Measurements from ENCODE around the gene VPS13D.

- TF ChIP-seq CEBPB (IDR thresholded peaks at IDR 0.05) (no peak), RAD21 (IDR thresholded peaks at IDR 0.05; ENCODE audit: low read depth) (no peak), TAF1 (IDR thresholded peaks at IDR 0.05; ENCODE audit: low read depth) (no peak), EP300 (IDR thresholded peaks at IDR 0.05; ENCODE audit: borderline replicate concordance) (no peak), FOXM1 (IDR thresholded peaks at IDR 0.05; ENCODE audit: borderline replicate concordance, low read depth) (no peak), TCF12 (IDR thresholded peaks at IDR 0.05; ENCODE audit: low read depth) (no peak), YY1 (IDR thresholded peaks at IDR 0.05; ENCODE audit: low read depth) (no peak), REST (IDR thresholded peaks at IDR 0.05; ENCODE audit: low read depth) (no peak), NFIC (IDR thresholded peaks at IDR 0.05) (peak; percentile 83), TEAD4 (IDR thresholded peaks at IDR 0.05) (no peak), USF1 (IDR thresholded peaks at IDR 0.05) (no peak), ZBTB7A (IDR thresholded peaks at IDR 0.05; ENCODE audit: low read depth) (no peak), MAX (IDR thresholded peaks at IDR 0.05) (no peak)
Observed at GRCh38 chr1:12469493-12469892, 239.7 kb downstream of the VPS13D start.
